Measurements from ENCODE around the gene TES.

The TES gene

GRCh38 chr7:116277070-116277469 lies 66.7 kb downstream of the TES start:
- no peak for DNase-seq (ENCODE audit: low spot score)
- in situ Hi-C loops (cut with MboI; ENCODE audit: low pct_unique_long_range_greater_than_20kb, low sequenced_read_pairs, unreplicated experiment) = no loop called here

DNA sequence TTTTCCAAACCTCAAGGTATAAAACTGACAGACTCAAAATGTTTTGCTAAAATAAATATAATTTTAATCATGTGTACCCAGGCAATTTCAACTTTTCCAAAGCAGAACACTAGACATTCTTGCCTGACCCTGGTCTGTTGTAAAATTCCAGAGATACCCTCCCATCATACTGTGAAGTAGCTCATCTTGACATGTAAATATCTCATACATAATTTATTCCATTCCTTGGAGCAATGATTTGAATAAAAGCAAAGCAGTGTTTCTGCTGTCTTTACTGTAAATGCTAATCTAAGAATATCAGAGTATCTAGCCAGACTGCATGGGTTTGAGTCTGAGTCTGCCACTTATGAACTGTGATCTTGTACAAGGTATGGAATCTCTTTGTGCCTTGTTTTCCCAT lies 68.9 kb downstream of the TES start:
- TF ChIP-seq, protein P1, sequence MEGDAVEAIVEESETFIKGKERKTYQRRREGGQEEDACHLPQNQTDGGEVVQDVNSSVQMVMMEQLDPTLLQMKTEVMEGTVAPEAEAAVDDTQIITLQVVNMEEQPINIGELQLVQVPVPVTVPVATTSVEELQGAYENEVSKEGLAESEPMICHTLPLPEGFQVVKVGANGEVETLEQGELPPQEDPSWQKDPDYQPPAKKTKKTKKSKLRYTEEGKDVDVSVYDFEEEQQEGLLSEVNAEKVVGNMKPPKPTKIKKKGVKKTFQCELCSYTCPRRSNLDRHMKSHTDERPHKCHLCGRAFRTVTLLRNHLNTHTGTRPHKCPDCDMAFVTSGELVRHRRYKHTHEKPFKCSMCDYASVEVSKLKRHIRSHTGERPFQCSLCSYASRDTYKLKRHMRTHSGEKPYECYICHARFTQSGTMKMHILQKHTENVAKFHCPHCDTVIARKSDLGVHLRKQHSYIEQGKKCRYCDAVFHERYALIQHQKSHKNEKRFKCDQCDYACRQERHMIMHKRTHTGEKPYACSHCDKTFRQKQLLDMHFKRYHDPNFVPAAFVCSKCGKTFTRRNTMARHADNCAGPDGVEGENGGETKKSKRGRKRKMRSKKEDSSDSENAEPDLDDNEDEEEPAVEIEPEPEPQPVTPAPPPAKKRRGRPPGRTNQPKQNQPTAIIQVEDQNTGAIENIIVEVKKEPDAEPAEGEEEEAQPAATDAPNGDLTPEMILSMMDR (IDR thresholded peaks at IDR 0.05; ENCODE audit: extremely low read depth, insufficient read depth, missing control alignments) = no peak
- in situ Hi-C loops (cut with MboI; ENCODE audit: low pct_unique_long_range_greater_than_20kb, low sequenced_read_pairs, unreplicated experiment) = no loop called here
- no peak for DNase-seq (ENCODE audit: low spot score)

More at GRCh38 chr7:116277070-116277469, 66.7 kb downstream of the TES start:
- TF ChIP-seq, protein P1 (IDR thresholded peaks at IDR 0.05; ENCODE audit: extremely low read depth, insufficient read depth, missing control alignments) = no peak

DNA sequence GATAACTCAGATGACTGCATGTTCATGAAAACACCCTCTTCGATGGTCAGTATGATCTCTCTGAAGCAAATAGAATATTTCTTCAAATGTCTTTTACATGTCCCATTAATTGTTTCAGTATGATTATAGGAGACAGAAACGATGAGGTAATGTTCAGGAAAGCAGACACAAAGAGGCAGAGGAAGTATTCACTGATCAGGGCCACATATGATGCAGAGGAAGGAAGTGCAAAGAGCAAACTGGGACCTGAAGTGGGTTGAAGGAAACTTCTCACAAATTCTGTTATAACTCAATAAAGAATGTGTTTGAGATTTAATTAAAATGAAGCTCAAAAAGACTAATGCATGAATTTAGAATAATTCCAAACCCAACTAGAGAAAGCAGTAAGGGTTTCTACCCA lies 70.5 kb downstream of the TES start:
- in situ Hi-C loops (cut with MboI; ENCODE audit: low pct_unique_long_range_greater_than_20kb, low sequenced_read_pairs, unreplicated experiment) = no loop called here
- no peak for DNase-seq (ENCODE audit: low spot score)
- TF ChIP-seq, protein P1 (IDR thresholded peaks at IDR 0.05; ENCODE audit: extremely low read depth, insufficient read depth, missing control alignments) = no peak

GRCh38 chr7:116283595-116284204 lies 73.4 kb downstream of the TES start:
- in situ Hi-C loops (cut with MboI; ENCODE audit: low pct_unique_long_range_greater_than_20kb, low sequenced_read_pairs, unreplicated experiment) = no loop called here
- DNase-seq (ENCODE audit: low spot score) = no peak
- TF ChIP-seq, protein P1 (IDR thresholded peaks at IDR 0.05; ENCODE audit: extremely low read depth, insufficient read depth, missing control alignments) = no peak

GRCh38 chr7:116284390-116284789 lies 74.1 kb downstream of the TES start:
- TF ChIP-seq, protein P1 (IDR thresholded peaks at IDR 0.05; ENCODE audit: extremely low read depth, insufficient read depth, missing control alignments) = no peak
- no peak for DNase-seq (ENCODE audit: low spot score)
- in situ Hi-C loops (cut with MboI; ENCODE audit: low pct_unique_long_range_greater_than_20kb, low sequenced_read_pairs, unreplicated experiment) = no loop called here

- DNase-seq (ENCODE audit: low spot score) = no peak
- in situ Hi-C loops (cut with MboI; ENCODE audit: low pct_unique_long_range_greater_than_20kb, low sequenced_read_pairs, unreplicated experiment) = no loop called here
- TF ChIP-seq, protein P1 (IDR thresholded peaks at IDR 0.05; ENCODE audit: extremely low read depth, insufficient read depth, missing control alignments) = no peak
Observed at GRCh38 chr7:116285252-116285651, 74.9 kb downstream of the TES start.
